HS-27A (cell line): ENCODE results near the gene RPH3AL.
"Not testable (repeated sequence)": the region's sequence is repeated elsewhere in the genome, so short reads cannot be mapped to it uniquely, and the experiment has no call there.

Experiments
- DNase-seq: peaks from one replicate; pipeline ENCODE4 v3.0.0-alpha.2; 2012; ENCODE audit warnings: low read depth, missing footprints

RPH3AL gene

DNA sequence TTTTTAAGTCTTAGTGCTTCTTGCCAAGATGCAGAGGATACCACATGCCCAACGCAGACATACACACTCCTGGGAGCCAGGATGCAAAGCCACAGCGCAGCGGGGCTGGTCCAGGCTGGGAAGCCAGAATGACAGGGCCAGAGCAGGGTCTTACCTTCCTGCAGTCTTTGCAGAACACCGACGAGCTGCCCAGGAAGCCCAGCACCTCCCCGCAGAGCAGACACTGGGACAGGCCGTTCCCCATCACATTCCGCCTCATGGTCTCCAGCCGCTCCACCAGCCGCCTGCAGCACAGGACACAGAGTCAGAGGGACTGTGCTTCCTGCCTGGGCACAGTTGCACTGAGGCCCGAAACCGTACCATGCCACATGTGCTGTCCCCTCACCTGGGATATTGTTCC lies 33.3 kb downstream of the RPH3AL start:
- no peak for DNase-seq

- DNase-seq, result not testable (repeated sequence)
Measured at GRCh38 chr17:317070-317469, 35.5 kb downstream of the RPH3AL start.

DNA sequence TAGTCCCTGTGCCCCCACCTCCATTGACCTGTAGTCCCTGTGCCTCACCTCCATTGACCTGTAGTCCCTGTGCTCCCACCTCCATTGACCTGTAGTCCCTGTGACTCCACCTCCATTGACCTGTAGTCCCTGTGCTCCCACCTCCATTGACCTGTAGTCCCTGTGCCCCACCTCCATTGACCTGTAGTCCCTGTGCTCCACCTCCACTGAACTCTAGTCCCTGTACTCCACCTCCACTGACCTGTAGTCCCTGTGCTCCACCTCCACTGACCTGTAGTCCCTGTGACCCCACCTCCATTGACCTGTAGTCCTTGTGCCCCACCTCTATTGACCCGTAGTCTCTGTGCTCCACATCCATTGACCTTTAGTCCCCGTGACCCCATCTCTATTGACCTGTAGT lies 37.2 kb downstream of the RPH3AL start:
- DNase-seq, result not testable (repeated sequence)

DNA sequence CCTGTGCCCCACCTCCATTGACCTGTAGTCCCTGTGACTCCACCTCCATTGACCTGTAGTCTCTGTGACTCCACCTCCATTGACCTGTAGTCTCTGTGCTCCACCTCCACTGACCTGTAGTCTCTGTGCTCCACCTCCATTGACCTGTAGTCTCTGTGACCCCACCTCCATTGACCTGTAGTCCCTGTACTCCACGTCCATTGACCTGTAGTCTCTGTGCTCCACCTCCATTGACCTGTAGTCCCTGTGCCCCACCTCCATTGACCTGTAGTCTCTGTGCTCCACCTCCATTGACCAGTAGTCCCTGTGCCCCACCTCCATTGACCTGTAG lies 38.0 kb downstream of the RPH3AL start:
- DNase-seq, result not testable (repeated sequence)

DNA sequence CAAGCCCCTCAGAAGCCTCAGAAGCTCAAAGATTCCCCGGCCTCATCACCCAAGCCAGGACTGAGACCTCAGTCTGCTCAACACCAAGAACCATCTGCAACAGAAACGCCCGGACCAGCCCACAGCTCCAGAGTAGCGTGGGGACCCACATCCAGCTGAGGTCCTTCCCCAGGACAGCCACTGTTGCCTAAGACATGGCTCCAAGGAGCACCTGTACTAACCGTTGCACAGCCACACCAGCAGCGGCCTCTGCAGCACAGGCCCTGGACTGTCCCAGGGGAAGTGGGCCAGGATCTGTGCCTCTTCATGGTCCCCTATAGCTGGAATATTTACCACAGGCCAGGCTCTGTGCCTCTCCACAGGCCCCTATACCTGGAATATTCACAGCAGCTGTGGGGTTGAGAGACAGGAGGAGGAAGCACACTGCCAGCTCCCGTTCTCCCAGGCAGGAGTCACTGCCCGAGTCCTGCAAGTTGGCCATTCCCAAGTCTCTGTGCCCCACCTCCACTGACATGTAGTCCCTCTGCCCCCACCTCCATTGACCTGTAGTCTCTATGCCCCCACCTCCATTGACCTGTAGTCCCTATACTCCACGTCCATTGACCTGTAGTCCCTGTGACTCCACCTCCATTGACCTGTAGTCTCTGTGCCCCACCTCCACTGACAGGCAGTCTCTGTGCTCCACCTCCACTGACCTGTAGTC lies 38.5 kb downstream of the RPH3AL start:
- DNase-seq, result no peak

DNA sequence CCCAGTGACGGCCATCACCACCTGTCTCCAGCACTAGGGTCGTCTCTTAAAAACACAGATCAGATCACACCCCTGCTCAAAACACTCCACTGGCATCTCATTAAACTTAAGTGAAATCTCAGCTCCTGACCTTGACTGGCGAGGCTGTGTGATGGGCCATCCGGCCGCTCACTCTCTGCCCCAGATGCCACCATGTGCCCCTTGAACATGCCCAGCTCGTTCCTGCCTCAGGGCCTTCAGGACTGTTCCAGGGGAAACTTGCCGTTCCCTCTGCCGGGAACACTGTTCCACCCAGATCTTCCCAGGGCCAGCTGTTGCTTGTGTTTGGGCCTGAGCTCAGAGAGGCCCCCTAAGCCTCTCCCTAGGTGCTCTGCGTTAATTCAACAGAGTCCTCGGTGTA lies 39.4 kb downstream of the RPH3AL start:
- no peak for DNase-seq

- no peak for DNase-seq
Measured at GRCh38 chr17:312476-313148, 40.0 kb downstream of the RPH3AL start.

- no peak for DNase-seq
Measured at GRCh38 chr17:311119-311782, 41.4 kb downstream of the RPH3AL start.

DNA sequence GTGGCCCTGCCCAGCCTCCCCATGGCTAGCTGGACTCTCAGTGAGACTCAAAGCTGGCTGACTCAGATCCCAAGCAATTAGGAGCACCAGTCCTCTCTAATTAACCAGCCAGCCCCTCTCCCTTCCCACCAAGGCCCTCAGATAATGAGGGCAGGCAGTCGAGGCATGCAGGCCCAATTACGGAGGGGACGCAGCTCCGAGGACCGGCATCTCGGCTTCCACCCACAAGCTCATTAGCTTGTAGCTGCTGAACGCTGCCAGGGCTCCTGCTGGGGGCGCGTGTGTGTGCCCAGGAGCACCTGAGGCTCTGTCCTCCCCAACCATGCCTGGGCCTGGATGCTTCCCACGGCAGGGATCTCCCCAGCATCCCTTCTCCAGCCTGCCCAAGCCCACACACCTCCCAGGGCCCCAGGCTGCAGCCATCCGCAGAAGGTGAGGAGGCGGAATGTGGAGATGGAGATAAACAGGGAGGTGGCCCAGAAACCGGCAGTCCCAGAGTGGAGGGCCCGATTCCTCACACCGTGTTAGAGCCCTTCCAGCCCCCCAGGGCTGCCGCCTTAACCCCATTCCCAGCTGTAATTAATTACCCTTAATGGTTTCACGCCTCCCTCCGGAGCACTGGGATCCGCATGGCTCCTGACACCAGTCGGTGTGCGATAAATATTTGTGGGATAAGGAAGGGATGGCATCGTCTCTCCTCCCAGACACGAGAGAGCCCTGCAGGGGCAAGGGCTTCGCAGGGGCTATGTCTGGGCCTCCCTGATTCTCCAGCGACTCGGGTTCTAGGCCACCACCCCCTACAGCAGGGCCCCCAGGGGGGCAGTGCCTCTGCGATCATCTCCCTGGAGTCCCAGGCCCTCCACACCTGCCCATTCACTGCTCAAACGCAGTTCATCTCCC lies 42.2 kb downstream of the RPH3AL start:
- DNase-seq, result no peak

DNA sequence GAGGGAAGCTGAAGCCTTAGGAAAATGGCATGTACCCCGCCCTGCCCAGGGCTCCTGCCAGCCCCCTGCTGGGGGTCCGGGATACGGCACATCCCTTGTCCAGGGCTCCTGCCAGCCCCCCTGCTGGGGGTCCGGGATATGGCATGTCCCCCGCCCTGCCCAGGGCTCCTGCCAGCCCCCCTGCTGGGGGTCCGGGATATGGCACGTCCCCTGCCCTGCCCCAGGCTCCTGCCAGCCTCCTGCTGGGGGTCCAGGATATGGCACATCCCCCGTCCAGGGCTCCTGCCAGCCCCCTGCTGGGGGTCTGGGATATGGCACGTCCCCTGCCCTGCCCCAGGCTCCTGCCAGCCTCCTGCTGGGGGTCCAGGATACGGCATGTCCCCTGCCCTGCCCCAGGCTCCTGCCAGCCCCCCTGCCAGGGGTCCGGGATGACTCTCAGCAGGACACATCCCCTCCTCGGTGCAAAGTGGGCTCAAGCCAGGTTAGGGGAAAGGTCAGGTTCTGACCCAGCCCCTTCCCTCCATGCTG lies 43.2 kb downstream of the RPH3AL start:
- no peak for DNase-seq

DNA sequence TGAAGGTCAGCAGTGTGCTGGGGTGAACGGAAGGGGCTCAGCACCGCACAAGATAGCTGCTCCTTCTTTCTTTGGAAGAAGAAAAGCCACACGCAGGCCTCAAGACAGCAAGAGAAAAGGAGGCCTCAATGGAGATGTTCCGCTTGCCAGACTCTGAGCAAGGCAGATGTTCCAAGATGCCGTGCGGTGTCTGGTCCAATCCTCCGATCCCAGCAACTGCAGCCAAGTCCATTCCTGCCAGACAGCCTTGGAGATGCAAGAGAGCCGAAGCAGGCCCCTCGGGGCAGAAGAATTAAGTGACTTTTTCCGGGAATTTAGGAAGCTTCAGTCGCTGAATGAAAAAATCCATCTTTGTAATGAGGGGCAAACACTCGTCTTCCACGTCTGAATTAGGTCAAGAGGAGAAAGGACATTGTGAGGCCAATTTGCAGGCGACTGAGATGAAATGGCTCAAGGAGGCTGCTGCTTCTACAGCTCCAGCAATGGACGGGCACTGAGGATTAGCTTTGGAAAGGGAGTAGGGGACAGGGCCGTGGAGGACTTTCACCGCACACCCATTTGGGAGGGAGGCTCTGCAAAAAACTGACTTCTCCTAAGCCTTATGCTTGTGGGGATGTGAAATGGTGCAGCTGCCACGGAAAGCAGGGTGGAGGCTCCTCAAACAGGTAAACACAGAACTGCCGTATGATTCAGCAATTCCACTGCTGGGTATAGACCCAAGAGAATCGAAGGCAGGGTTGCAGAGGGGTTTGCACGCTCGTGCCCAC lies 44.7 kb downstream of the RPH3AL start:
- DNase-seq, result no peak

DNA sequence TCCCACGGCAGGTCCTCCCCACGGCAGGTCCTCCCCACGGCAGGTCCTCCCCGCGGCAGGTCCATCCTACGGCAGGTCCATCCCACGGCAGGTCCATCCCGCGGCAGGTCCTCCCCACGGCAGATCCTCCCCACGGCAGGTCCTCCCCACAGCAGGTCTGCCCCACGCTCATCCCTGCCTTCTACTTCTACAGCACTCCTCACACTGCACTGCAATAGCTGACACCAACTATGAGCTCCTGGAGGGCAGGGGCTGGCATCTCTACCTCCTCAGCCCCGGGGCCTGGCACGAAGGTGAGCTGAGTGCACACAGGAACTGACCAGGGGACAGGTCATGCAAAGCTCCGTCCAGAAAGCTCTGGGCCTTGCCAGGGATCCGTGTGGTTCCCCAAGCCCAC lies 45.3 kb downstream of the RPH3AL start:
- no peak for DNase-seq

- DNase-seq, result no peak
Measured at GRCh38 chr17:306536-307294, 45.9 kb downstream of the RPH3AL start.

GRCh38 chr17:306116-306515 lies 46.5 kb downstream of the RPH3AL start:
- no peak for DNase-seq

- DNase-seq, result no peak
Measured at GRCh38 chr17:305090-305976, 47.3 kb downstream of the RPH3AL start.

- DNase-seq, result no peak
Measured at GRCh38 chr17:304461-304860, 48.1 kb downstream of the RPH3AL start.

- no peak for DNase-seq
Measured at GRCh38 chr17:303168-303567, 49.4 kb downstream of the RPH3AL start.

DNA sequence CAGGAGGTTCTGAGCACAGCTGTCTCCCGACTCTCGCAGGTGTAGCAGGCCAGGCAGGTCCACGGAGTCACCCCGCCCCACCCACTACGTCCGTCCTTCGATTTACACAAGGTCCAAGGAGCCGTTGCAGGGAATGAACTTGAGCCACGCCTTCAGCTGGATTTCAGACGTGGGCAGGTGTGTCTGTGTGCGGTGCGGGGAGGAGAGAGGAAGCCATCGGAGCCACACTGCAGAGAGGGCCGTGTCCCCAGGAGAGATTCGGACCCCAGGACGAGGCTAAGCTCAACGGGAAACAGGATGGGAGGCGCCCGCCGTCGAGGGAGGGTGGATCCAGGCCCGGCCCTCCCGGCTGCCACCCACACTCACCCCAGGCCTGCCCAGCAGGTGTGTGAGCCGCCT lies 50.3 kb downstream of the RPH3AL start:
- no peak for DNase-seq

DNA sequence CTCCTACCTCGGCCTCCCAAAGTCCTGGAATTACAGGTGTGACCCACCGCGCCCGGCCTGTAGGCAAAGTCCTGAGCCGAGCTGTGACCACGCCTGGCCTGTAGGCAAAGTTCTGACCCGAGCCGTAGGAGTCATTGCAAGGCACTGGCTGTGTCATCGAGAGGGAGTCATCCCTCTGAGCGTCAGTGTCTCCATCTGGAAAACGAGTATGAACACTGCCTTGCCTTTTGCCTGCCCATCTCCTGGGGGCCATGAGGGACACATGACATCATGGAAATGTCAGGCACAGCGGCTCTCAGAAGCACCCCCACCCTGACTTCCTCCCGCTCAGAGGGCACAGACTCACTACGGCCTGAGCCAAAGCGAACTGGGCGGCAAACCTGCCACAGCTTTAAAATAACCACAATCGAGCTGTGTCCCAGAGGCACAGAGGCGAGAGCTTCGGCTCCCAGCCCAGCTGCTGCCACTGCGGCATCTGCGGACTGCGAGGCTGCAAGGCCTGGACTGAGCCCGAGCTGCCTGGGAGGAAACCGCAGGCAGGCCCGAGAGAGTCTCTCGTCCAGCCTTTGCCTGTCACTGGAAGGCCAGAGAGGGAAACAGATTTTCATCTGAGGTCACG lies 50.8 kb downstream of the RPH3AL start:
- no peak for DNase-seq
